GM19397 (cell line): ENCODE data around the gene PPP1R9A.
"Not testable (repeated sequence)": the region's sequence is repeated elsewhere in the genome, so short reads cannot be mapped to it uniquely, and the experiment has no call there.

Source experiments
- ATAC-seq: cut with Tn5 transposase; IDR thresholded peaks from one replicate; pipeline ENCODE4 v1.9.1; 2021; ENCODE audit warnings: mild to moderate bottlenecking, moderate library complexity; ENCODE audit not compliant: unreplicated experiment

PPP1R9A gene

GRCh38 chr7:94972296-94972695 is 64.9 kb downstream of the PPP1R9A start:
- no peak for ATAC-seq

DNA sequence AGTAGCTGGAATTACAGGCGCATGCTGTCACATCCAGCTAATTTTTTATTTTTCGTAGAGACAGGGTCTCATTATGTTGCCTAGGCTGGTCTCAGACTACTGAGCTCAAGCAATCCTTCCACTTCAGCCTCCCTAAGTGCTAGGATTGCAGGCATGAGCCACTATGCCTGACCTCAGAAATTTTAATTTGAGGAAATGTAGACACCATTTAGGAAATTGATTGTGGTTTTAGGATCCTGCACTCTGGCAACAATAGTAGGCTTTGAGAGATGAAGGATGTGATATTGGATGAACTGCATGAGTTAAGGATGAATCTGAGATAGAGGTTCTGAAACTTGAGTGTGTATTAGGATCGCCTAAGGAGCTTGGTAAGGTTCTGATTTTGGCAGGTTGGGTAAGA is 66.5 kb downstream of the PPP1R9A start:
- ATAC-seq = no peak

GRCh38 chr7:94974423-94974822 is 67.0 kb downstream of the PPP1R9A start:
- ATAC-seq = no peak

- ATAC-seq = no peak
Observed at GRCh38 chr7:94975336-94975735, 67.9 kb downstream of the PPP1R9A start.

- ATAC-seq = no peak
Observed at GRCh38 chr7:94980418-94981142, 73.2 kb downstream of the PPP1R9A start.

- no peak for ATAC-seq
Observed at GRCh38 chr7:94995921-94996320, 88.5 kb downstream of the PPP1R9A start.

DNA sequence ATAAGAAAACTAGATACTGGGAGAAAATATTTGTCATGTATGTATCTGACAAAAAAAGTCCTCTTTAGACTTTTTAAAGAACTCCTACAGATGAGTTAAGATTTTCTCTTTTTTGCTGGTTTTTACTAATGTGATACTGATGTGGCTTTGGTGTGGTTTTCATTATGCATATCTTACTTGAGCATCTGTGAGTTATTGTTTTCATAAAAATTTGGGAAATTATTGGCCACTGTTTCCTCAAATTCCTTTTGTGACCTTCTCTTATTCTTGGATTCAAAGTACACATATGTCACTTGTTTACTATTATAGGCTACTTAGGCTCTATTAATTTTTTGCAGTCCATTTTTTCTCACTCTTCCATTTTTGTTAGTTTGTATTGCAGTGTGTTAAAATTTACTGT is 89.0 kb downstream of the PPP1R9A start:
- no peak for ATAC-seq

- no peak for ATAC-seq
Observed at GRCh38 chr7:94997547-94997946, 90.2 kb downstream of the PPP1R9A start.

DNA sequence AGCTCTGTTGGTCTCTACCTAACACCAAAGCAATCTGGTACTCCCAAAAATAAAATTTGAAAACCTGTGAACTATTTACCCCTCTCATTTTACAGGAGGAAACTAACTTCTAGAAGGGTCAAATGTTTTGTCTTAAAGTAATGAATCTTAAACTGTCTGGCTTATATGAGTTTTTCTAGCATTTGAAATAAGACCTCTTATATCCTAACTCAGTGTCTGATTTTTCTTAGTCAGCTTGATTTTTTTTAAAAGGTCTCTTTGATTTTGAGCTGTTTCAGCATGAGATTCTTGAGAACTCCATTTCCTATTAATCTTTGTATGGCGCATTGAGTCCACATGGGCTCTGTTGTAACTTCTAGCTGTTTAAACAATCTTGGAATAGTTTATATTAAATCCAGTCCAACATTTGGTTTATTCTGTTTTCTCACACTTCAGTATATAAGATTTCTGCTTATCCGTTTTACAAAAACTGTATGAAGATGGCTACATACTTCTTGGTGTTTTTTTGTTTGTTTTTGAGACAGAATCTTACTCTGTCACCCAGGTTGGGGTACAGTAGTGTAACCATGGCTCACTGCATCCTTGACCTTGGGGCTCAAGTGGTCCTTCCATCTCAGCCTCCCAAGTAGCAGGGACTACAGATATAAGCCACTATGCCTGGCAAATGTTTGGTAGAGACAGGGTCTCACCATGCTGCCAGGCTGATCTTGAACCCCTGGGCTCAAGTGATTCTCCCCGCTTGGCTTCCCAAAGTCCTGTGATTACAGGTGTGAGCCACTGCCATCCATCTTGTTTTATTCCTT is 91.1 kb downstream of the PPP1R9A start:
- ATAC-seq = no peak

GRCh38 chr7:94999069-94999351 is 91.6 kb downstream of the PPP1R9A start:
- ATAC-seq = no peak

DNA sequence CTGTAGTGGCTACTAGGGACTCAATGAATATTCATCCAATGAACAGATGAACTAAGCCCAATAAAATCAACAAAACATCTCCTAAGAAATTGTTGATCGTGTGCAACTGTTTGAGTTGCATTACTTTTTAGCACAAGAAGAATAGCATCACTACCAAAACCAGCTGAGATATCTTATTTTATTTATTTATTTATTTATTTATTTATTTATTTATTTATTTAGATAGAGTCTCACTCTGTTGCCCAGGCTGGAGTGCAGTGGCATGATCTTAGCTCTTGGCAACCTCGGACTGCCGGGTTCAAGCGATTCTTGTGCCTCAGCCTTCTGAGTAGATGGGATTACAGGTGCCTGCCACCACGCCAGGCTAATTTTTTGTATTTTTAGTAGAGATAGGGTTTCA is 92.2 kb downstream of the PPP1R9A start:
- not testable (repeated sequence) for ATAC-seq

GRCh38 chr7:95001258-95001657 is 93.9 kb downstream of the PPP1R9A start:
- ATAC-seq = no peak

DNA sequence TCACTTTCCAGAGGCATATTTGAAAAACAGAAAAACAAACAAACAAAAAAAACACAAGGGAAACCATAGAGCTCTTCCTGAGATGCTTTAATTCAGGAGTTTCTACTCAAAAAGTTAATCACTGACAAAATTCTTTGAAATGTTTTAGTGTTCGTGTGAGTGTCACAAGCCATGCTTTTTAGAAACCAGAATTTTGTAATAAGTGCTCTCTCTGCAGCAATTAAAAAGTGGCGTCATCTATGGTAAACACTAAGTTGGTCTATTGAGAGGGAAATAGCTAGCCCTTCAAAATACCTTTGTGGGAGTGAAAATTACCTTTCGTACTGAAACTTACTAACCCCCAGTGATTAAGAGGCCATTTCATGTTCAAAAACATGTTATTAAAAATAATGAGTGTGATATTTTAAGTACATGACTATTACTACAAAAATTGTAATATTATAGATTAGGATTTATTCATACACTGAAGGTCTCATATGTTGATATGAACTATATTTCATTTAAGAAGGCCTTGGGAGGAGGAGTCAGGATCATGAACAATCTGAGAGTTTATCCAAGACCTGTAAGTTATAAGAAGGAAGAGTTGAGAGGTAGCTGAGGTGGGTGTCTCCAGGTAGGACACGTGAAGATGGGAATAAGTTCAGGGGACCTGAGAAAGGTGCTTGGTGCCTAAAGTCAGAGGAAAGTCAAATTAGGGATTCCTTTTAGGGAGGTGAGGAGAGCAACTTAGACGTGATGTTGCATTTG is 94.6 kb downstream of the PPP1R9A start:
- ATAC-seq = no peak

GRCh38 chr7:95002775-95003174 is 95.4 kb downstream of the PPP1R9A start:
- ATAC-seq = no peak

DNA sequence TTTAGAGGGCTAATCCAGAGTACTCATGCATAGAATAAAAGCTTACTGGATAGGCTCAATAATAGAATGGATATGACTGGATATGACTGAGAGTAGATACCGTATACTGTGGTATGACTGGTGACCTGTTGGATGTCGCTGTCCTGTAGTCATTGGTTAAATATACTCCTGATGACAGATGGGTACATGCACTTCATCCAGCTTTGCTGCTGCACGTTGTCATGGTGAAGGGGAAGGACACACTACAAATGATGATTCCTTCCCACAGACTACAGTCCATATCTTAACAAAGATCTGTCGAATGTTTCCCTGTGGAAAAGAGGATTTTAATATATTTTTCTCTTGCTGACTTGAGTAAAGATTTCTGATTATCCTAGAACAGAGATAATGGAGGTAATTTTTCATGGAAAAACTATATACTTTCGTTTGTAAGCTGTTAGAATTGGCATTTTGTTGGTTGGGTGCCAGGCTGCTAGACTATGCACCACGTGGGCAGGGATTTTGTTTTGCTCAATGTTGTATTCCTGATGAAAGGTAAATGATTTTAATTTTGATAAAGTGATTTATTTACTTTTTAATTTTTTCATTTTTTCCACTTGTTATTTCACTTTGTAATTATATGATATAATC is 97.3 kb downstream of the PPP1R9A start:
- ATAC-seq = no peak

GRCh38 chr7:95006010-95006409 is 98.6 kb downstream of the PPP1R9A start:
- no peak for ATAC-seq

DNA sequence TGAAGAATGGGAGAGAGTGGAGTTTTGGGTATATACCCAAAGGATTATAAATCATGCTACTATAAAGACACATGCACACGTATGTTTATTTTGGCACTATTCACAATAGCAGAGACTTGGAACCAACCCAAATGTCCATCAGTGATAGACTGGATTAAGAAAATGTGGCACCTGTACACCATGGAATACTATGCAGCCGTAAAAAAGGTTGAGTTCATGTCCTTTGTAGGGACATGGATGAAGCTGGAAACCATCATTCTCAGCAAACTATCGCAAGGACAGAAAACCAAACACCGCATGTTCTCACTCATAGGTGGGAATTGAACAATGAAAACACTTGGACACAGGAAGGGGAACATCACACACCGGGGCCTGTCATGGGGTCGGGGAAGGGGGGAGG is 101.4 kb downstream of the PPP1R9A start:
- not testable (repeated sequence) for ATAC-seq

- ATAC-seq = no peak
Observed at GRCh38 chr7:95011146-95011928, 103.9 kb downstream of the PPP1R9A start.

GRCh38 chr7:95011995-95012394 is 104.6 kb downstream of the PPP1R9A start:
- no peak for ATAC-seq

DNA sequence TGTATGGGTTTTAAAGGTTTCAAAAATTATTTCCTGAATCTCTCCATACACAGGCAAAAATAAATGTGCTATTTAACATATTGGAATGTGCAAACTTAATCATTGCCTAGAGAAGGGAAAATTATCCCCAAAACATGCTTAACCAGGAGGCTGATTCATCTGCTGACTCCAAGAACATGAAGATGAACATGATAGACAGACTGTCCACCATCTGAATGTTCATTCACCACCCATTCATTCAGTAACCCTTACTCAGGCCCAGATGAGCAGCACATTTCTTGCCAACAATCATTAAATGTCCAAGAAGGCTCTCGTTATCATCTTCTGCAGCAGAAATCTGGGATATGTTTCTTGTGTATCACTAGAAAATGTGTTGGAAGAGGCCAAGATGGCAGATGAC is 110.6 kb downstream of the PPP1R9A start:
- ATAC-seq = no peak

GRCh38 chr7:95026018-95026417 is 118.6 kb downstream of the PPP1R9A start:
- ATAC-seq = no peak
